Osteocyte (in vitro differentiated cells): ENCODE data around the gene ARHGEF19. TPM values are rescaled to one million over a fixed set of nuclear protein-coding genes. Genes with fewer than 3 reads are reported as not detected.

ENCODE experiments used
- DNase-seq: peaks from one replicate; pipeline ENCODE4 v3.0.0; 2021; ENCODE audit warnings: mixed read lengths; ENCODE audit not compliant: unreplicated experiment; ENCODE audit errors: extremely low spot score
- H3K27ac Mint-ChIP-seq: one replicate; pipeline ENCODE4 v1.8.0; 2021; ENCODE audit warnings: mild to moderate bottlenecking, mixed read lengths; ENCODE audit not compliant: unreplicated experiment
- H3K27me3 Mint-ChIP-seq: one replicate; pipeline ENCODE4 v1.8.0; 2021; ENCODE audit warnings: mixed read lengths; ENCODE audit not compliant: unreplicated experiment
- H3K36me3 Mint-ChIP-seq: one replicate; pipeline ENCODE4 v1.8.0; 2021; ENCODE audit warnings: mixed read lengths; ENCODE audit not compliant: unreplicated experiment
- H3K4me1 Mint-ChIP-seq: one replicate; pipeline ENCODE4 v1.8.0; 2021; ENCODE audit warnings: mixed read lengths; ENCODE audit not compliant: unreplicated experiment
- H3K4me3 Mint-ChIP-seq: one replicate; pipeline ENCODE4 v1.8.0; 2021; ENCODE audit warnings: mild to moderate bottlenecking, moderate library complexity, mixed read lengths; ENCODE audit not compliant: unreplicated experiment
- H3K9me3 Mint-ChIP-seq: one replicate; pipeline ENCODE4 v1.8.0; 2021; ENCODE audit warnings: mixed read lengths; ENCODE audit not compliant: unreplicated experiment
- CTCF ChIP-seq: fragments of 200-600 bp; sonication (generic); IDR thresholded peaks from 2 replicates; pipeline ENCODE4 v1.5.0; 2021; ENCODE audit warnings: antibody characterized with exemption, mild to moderate bottlenecking, moderate library complexity
- total RNA-seq: library from RNA; stranded (reverse); gene quantifications from 2 replicates; pipeline ENCODE4 v1.2.1, GENCODE V29; 2021

ARHGEF19 gene
- total RNA-seq, 1 donor from 2014 or later = 8.5 TPM

GRCh38 chr1:16233431-16233830 lies 21.0 kb upstream of the ARHGEF19 start:
- Mint-ChIP-seq H3K4me3 (no peak overlapping the region), H3K27me3 (peaks cover 6% of the 10 kb centered on the region), H3K9me3 (no peaks in the 10 kb centered on the region), H3K36me3 (peaks cover 2% of the 10 kb centered on the region), H3K4me1 (peaks cover 17% of the 10 kb centered on the region), H3K27ac (no peak overlapping the region)
- DNase-seq = no peak
- no peak for TF ChIP-seq CTCF

- no peak overlapping the region for H3K4me3 Mint-ChIP-seq
- H3K9me3 Mint-ChIP-seq = no peaks in the 10 kb centered on the region
- H3K27me3 Mint-ChIP-seq = peaks cover 16% of the 10 kb centered on the region
- no peak overlapping the region for H3K27ac Mint-ChIP-seq
- H3K36me3 Mint-ChIP-seq = peaks cover 2% of the 10 kb centered on the region
- peaks cover 20% of the 10 kb centered on the region for H3K4me1 Mint-ChIP-seq
- no peak for TF ChIP-seq CTCF
- DNase-seq = no peak
Measured at GRCh38 chr1:16232316-16232710, 19.9 kb upstream of the ARHGEF19 start.

- no peak overlapping the region for H3K4me3 Mint-ChIP-seq
- H3K4me1 Mint-ChIP-seq = peaks cover 18% of the 10 kb centered on the region
- no peak for DNase-seq
- H3K27ac Mint-ChIP-seq = no peak overlapping the region
- peaks cover 2% of the 10 kb centered on the region for H3K36me3 Mint-ChIP-seq
- peaks cover 20% of the 10 kb centered on the region for H3K27me3 Mint-ChIP-seq
- TF ChIP-seq CTCF = no peak
- no peaks in the 10 kb centered on the region for H3K9me3 Mint-ChIP-seq
Measured at GRCh38 chr1:16231331-16232315, 19.2 kb upstream of the ARHGEF19 start.

GRCh38 chr1:16230744-16231143 lies 18.3 kb upstream of the ARHGEF19 start:
- no peak overlapping the region for H3K27ac Mint-ChIP-seq

More at GRCh38 chr1:16230744-16231143, 18.3 kb upstream of the ARHGEF19 start:
- Mint-ChIP-seq H3K4me3 (no peak overlapping the region), H3K4me1 (peaks cover 15% of the 10 kb centered on the region), H3K27me3 (peaks cover 20% of the 10 kb centered on the region), H3K9me3 (no peaks in the 10 kb centered on the region), H3K36me3 (peaks cover 2% of the 10 kb centered on the region)
- DNase-seq = no peak
- TF ChIP-seq CTCF = no peak
